Activated naive CD4-positive, alpha-beta T cell treated with anti-CD3 and anti-CD28 coated beads, Interleukin-2, amount 50 U/mL, for 72 hours (primary cell): Measurements from ENCODE around the gene NRARP. TPM values are rescaled to one million over a fixed set of nuclear protein-coding genes. Genes with fewer than 3 reads are reported as not detected.
"Not testable (repeated sequence)": the region's sequence is repeated elsewhere in the genome, so short reads cannot be mapped to it uniquely, and the experiment has no call there.

Experiments used
- ATAC-seq, 2 donors: fragments of 150-1000 bp; cut with Tn5 transposase; 2 replicates each; pipeline ENCODE4 v1.10.0; 2021; ENCODE audit warnings: mild to moderate bottlenecking in 2 of 2, moderate library complexity in 2 of 2
- DNase-seq, 2 donors: peaks; one replicate each; pipeline ENCODE4 v3.0.0; 2021 to 2022; ENCODE audit warnings: low spot score in 2 of 2
- H3K27ac Mint-ChIP-seq, 2 donors: one replicate each; pipeline ENCODE4 v1.8.0; 2022; ENCODE audit warnings: mild to moderate bottlenecking in 2 of 2, mixed read lengths in 2 of 2
- H3K36me3 Mint-ChIP-seq, 2 donors: one replicate each; pipeline ENCODE4 v1.8.0; 2022; ENCODE audit warnings: mixed read lengths in 2 of 2
- H3K9me3 Mint-ChIP-seq, 2 donors: one replicate each; pipeline ENCODE4 v1.8.0; 2022; ENCODE audit warnings: mixed read lengths in 2 of 2
- total RNA-seq, 2 donors: library from RNA; stranded (reverse); gene quantifications; one replicate each; pipeline ENCODE4 v1.2.3, GENCODE V29; 2022

NRARP gene
- total RNA-seq, 2 donors from 2014 or later: 0.61 to 3.1 TPM

DNA sequence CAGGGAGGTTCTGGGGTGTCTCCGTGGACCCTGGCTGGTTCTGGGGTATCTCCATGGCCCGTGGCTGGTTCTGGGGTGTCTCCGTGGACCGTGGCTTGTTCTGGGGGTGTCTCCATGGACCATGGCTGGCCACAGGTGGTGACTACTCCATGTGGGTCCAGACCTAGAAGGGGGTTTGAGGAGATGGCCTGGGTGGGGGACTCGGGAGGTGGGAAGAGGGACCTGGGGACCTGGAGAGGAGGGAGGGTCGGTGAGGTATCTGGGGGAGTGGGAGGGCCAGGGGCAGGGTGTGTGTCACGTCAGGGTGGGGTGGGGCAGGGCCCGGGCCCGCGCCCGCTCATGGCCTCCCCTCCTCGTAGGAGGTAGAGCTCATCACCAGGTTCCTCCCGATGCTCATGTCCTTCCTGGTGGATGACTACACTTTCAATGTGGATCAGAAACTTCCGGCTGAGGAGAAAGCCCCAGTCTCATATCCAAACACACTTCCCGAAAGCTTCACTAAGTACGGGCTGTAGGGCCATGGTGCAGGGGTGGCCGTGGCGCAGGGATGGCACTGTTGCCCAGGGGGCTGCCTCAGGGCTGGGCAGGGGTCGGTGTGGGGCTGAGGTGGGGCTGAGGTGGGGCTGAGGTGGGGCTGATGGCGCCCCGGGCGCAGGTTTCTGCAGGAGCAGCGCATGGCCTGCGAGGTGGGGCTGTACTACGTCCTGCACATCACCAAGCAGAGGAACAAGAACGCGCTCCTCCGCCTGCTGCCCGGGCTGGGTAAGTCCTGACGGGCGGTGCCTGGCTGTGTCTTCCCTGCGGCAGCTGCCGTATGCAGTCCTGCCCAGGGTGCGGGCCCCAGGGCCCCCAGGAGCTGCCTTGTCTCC is 35.3 kb downstream of the NRARP start:
- H3K9me3 Mint-ChIP-seq: no peaks in the 10 kb centered on the region
- H3K36me3 Mint-ChIP-seq: peaks cover 0 to 14% of the 10 kb centered on the region in 2 donors
- H3K27ac Mint-ChIP-seq: no peak overlapping the region
- ATAC-seq (no peak), DNase-seq (no peak)

DNA sequence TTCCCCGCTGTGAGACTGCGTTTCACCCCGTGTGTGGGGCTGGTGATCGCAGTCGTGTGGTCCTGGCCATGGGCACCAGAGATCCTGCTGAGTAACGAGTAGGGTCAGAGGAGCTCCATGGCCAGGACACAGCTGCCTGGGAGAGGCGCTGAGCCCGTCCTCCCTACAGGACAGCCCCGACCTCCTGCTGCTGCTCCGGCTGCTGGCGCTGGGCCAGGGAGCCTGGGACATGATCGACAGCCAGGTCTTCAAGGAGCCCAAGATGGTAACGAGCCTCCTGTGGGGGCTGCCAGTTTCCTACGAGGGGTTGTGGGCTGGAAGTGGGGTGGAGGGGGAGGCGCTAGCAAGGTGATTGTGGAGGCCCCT is 35.9 kb downstream of the NRARP start:
- no peak for DNase-seq
- no peak overlapping the region for H3K27ac Mint-ChIP-seq
- H3K36me3 Mint-ChIP-seq: peaks cover 0 to 14% of the 10 kb centered on the region in 2 donors
- ATAC-seq: no peak
- no peaks in the 10 kb centered on the region for H3K9me3 Mint-ChIP-seq

DNA sequence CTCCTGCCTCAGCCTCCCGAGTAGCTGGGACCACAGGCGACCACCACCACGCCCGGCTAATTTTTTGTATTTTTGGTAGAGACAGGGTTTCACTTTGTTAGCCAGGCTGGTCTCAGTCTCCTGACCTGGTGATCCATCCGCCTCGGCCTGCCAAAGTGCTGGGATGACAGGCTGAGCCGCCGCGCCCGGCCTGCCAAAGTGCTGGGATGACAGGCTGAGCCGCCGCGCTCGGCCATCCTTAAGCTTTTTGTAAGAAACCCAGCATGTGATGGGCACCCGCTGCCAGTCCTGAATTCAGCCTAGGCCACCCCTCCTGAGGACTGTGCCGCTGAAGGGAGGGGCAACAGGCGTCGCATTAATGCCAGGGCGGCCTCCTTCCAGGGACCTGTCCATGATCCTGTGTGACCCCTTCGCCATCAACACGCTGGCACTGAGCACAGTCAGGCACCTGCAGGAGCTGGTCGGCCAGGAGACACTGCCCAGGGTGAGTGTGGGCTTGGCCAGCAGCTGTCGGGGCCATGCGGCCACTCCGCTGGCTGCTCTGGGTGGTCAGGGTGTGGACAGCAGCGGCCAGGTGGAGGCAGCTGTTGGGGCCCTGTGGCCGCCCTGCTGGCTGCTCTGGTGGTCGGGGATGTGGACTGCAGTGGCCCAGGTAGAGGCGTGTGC is 36.4 kb downstream of the NRARP start:
- ATAC-seq: no peak
- H3K9me3 Mint-ChIP-seq: no peaks in the 10 kb centered on the region
- H3K36me3 Mint-ChIP-seq: peaks cover 0 to 14% of the 10 kb centered on the region in 2 donors
- DNase-seq: no peak
- H3K27ac Mint-ChIP-seq: no peak overlapping the region

DNA sequence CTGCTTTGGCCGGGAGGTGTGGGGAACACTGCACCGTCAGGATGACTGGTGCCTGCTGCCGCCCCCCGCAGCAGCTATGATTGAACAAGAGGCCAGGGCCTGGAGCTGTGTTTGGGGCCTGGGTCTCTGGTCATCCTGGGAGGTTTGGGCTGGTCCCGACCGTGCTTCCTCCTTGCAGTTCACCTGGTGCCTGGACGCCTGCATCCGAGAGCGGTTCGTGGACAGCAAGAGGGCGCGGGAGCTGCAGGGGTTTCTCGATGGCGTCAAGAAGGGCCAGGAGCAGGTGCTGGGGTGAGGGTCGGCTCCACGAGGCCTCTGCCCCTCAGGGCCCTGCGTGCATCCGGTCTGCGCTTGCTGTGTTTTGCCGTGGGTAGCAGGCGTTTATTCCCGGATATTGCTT is 38.0 kb downstream of the NRARP start:
- ATAC-seq: no peak
- no peaks in the 10 kb centered on the region for H3K9me3 Mint-ChIP-seq
- DNase-seq: no peak
- peaks cover 0 to 7% of the 10 kb centered on the region in 2 donors for H3K36me3 Mint-ChIP-seq
- no peak overlapping the region for H3K27ac Mint-ChIP-seq

DNA sequence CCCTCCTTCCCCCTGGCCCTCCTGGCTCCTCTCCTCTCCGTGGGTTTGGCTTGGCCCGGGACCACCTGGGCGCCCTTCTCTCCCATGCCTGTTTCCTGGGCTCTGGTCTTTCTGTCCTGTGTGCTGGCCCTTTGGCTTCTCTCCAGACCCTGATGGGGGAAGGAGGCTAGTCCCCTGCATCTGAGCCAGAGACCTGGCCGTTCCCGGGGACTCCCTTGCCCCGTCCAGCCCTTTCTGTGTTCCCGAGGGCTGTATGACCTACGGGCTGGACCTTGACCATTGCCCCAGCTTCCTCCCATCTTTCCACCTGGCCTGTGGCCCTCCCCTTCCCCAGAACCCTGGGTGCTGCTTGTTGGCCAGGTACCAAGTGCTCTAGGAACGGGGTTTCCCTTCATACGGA is 38.6 kb downstream of the NRARP start:
- no peak overlapping the region for H3K27ac Mint-ChIP-seq
- no peak for ATAC-seq
- H3K9me3 Mint-ChIP-seq: no peaks in the 10 kb centered on the region
- no peak for DNase-seq
- H3K36me3 Mint-ChIP-seq: peaks cover 0 to 3% of the 10 kb centered on the region in 2 donors

DNA sequence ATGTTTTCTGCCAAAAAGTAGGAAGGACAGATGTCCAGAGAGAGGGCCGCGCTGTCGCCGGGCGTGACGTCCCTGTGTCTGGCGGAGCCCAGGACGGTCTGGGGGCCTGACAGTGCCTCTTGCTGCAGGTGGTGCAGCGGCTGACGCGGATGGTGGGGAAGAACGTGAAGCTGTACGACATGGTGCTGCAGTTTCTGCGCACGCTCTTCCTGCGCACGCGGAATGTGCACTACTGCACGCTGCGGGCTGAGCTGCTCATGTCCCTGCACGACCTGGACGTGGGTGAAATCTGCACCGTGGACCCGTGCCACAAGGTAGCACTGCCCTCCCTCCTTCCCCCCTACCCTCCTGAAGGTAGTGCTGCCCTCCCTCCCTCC is 39.2 kb downstream of the NRARP start:
- H3K36me3 Mint-ChIP-seq: no peaks in the 10 kb centered on the region
- no peak overlapping the region for H3K27ac Mint-ChIP-seq
- ATAC-seq (no peak), DNase-seq (no peak)
- no peaks in the 10 kb centered on the region for H3K9me3 Mint-ChIP-seq

DNA sequence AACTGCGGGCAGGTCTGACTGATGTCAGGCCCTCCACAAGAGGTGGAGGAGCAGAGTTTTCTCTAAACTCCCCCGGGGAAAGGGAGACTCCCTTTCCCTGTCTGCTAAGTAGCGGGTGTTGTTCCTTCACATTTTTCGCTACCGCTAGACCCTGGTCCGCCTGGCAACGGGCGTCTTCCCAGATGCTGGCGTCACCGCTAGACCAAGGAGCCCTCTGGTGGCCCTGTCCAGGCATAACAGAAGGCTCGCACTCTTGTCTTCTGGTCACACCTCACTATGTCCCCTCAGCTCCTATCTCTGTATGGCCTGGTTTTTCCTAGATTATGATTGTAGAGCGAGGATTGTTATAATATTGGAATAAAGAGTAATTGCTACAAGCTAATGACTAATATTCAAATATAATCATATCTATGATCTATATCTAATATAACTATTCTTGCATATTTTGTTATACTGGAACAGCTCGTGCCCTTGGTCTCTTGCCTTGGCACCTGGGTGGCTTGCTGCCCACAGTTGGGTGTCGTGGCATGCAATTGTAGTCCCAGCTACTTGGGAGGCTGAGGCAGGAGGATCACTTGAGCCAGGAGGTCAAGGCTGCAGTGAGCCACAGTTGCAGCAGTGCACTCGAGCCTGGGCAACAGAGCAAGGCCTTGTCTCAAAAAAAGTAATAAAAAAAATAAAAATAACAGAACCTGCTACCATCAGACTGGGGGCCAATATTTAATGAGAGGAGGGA is 39.7 kb downstream of the NRARP start:
- not testable (repeated sequence) for ATAC-seq, H3K36me3 Mint-ChIP-seq, H3K9me3 Mint-ChIP-seq, DNase-seq, H3K27ac Mint-ChIP-seq

DNA sequence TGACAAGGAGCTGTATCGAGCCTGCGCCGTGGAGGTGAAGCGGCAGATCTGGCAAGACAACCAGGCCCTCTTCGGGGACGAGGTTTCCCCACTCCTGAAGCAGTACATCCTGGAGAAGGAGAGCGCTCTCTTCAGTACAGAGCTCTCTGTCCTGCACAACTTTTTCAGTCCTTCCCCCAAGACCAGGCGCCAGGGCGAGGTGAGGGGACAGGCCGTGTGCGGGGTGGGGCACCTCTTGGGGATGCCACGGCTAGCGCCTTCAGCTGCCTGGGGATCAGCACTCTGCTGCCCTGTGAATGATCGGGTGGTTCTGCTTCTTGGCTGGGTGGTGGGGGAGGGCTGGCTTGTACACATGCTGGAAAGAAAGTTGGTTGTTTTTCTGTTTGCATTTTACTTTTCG is 45.2 kb downstream of the NRARP start:
- DNase-seq (no peak), ATAC-seq (no peak)
- peaks cover 0 to 16% of the 10 kb centered on the region in 2 donors for H3K36me3 Mint-ChIP-seq
- no peaks in the 10 kb centered on the region for H3K9me3 Mint-ChIP-seq
- no peak overlapping the region for H3K27ac Mint-ChIP-seq

DNA sequence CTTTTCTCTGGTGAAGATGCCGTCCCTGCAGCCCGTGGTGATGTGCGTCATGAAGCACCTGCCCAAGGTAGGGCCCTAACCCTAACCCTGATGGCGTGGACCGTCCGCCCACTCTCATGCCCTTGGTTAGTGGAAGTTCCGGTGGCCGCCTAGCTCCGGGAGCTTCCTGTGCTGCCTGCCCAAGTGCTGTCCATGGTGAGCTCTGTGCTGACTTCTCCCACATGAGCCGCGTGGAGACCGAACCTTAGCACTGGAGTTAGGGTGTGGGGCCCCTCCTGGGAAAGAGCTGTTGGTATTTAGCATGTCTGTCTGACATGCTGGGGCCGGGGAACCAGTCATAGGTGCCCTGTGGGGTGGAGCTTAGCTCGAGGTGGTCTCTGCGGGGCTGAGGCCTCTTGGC is 45.7 kb downstream of the NRARP start:
- Mint-ChIP-seq H3K36me3 (peaks cover 0 to 16% of the 10 kb centered on the region in 2 donors), H3K27ac (no peak overlapping the region), H3K9me3 (no peaks in the 10 kb centered on the region)
- DNase-seq (no peak), ATAC-seq (no peak)

DNA sequence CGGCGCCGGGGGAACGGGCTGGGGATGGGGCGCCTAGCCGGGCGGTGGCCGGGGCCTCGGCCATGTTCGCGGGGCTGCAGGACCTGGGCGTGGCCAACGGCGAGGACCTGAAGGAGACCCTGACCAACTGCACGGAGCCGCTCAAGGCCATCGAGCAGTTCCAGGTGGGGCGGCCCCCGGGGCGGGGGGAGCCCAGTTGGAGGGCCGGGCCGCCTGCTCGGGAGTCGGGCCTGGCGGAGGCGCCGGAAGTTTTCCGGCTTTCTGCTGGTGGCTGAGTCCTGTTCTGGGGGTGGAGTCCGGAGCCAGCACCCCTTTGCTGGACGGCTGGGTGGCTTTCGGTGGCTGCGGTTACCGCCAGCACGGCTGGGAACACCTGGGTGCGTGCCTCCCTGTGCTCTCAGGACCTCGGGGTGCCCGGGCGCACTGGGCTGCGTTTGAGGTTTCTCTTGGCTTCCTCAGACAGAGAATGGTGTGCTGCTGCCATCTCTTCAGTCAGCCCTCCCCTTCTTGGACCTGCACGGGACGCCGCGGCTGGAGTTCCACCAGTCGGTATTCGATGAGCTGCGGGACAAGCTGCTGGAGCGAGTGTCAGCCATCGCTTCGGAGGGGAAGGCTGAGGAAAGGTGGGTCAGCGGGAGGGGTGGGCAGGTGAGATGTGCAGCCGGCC is 46.5 kb downstream of the NRARP start:
- Mint-ChIP-seq H3K27ac (peak overlapping the region in 1 of 2 donors; percentile 77), H3K9me3 (no peaks in the 10 kb centered on the region), H3K36me3 (peaks cover 0 to 16% of the 10 kb centered on the region in 2 donors)
- DNase-seq (no peak), ATAC-seq (peak; percentile 31 to 67)

DNA sequence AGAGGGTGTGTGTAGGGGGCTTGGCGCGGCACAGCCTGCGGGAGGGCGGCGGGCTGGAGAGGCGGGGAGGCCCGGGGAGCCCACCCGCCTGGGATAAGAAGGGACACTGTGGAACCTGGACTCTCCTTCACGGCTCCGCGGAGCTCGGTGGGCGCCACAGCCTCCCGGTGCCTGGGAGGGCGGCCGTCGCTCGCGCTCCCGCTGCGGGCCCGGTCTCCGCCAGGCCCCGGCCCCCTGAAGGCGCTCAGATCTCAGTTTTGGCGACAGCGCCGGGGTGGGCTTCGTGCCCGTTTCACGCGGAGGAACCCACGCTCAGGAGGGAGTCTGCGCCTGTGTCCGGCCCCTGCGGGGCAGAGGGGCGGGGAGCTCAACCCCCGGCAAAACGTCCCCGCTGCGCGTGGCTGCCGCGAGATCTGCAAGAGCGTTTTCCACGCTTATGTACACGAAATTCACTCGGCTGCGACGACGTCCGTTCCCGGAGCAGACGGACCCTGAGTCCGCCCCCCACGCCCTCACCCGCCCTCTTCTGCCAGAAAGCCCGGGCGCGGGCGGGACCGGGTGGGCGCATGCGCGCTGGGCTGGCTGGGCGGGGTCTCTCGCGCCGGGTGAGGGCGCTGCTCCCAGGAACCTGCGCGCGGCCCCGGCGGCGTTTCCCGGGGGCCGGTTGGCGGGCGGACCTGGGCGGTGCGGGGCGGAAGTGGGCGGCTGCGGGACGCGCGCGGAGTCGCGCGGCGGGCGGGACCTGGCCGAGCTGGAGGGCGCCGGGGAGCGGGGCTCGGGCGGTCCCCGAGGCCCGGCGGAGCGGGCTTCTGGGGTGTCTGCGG is 47.2 kb downstream of the NRARP start, which contains the start of gene NELFB:
TSS of gene NELFB (plus strand) at position 704 of the 824 bp plus-strand sequence.
- peak; percentile 81 to 90 for ATAC-seq

DNA sequence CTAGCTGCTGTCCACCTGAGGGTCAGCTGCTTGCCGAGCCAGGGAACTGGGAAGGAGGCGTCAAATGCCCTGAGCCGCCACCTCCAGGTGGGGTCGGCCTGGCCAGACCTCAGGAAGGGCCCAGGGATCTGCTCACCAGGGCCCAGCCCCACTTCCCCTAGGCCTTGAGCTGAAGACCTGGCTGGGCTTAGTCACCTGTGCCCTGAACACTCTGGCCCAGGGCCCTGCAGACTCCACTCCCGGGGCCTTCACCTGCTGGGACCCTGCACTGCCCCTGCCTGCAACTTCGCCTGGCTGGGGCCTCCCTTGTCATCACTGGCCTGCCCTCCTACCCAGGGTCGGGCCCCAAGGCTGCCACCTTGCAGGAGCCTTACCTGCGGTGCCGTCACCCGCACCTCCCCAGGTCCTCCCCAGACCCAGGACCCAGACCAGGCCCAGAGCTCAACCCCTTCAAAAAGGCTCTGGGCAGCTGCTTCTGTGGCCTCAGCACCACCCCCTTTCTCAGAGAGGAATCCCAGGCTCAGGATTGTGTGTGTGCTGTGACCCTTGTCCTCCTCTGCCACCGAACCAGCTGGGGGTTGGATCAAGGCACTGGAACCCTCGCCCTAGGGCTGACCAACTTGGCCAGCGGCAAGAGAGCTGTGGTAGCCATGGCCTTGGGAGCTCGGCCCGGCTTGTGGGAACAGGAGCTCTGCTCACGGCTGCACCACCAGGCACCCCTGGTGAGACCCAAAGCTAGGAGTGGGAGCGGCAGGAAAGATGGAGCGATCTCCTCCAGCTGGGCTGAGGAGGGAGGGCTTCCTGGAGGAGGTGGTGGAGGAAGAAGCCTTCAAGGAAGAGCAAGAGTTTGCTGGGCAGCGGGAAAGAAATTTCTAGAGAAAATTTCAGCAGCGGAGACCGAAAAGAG is 48.1 kb downstream of the NRARP start:
- Mint-ChIP-seq H3K36me3 (peaks cover 0 to 16% of the 10 kb centered on the region in 2 donors), H3K27ac (peak overlapping the region; percentile 84 to 85), H3K9me3 (no peaks in the 10 kb centered on the region)
- DNase-seq (no peak), ATAC-seq (no peak)

More for the DNA sequence above, 47.2 kb downstream of the NRARP start, which contains the start of gene NELFB:
- DNase-seq: peak; percentile 97 to 100
- H3K36me3 Mint-ChIP-seq: peaks cover 0 to 16% of the 10 kb centered on the region in 2 donors
- no peaks in the 10 kb centered on the region for H3K9me3 Mint-ChIP-seq
- H3K27ac Mint-ChIP-seq: peak within 1 kb of the TSS; percentile 84 to 85

DNA sequence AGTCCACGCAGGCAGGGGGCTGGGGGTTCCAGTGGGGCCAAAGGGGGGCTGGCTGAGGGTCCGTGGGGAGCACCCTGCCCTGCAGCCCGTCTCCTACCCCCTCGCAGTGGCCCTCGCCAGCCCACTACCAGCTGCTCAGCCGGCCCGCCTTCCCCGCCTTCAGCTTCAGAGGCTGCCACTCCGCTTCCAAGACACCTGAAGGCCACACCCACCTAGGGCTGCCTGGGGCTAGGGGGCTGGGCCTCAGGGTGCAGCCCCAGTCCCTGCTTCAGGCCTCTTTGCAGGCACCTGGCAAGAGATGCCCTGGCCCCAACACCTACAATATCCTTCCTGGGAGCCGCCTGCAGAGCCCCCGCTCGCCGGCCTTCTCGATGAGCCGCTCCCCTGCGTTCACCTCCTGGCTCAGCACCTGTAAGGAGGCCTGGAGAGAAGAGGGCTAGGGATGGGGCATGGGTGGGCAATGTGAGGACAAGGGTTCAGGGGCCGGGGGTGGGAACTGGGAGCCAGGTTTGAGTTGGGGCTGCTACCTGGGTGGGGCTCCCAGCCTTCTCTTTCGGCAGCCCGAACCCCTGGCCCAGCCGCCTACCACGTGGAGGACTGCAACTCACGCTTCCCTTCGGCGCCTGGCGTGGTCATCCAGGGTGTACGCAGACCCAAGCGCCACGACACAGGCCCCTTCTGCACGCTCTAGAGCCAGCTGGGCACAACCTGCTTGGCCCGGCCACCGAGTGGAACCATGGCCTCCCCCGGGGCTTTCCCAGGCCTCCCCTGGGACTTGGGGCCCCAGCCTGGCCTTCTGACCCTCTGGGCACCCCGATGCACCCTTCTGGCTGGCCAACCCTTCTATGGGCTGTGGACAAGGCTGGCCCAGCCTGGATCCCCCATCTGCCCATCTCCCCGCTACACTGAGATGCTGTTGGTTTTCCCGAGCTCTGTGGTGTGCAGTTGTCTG is 49.2 kb downstream of the NRARP start:
- H3K27ac Mint-ChIP-seq: no peak overlapping the region
- ATAC-seq: no peak
- no peak for DNase-seq
- H3K9me3 Mint-ChIP-seq: no peaks in the 10 kb centered on the region
- H3K36me3 Mint-ChIP-seq: peaks cover 0 to 16% of the 10 kb centered on the region in 2 donors
